Measurements from ENCODE around the gene SMAD6.

The SMAD6 gene

GRCh38 chr15:66718220-66718988 is 16.4 kb downstream of the SMAD6 start:
- TF ChIP-seq CTCF (conservative IDR thresholded peaks at IDR 0.05) (no peak), ZFX (IDR thresholded peaks at IDR 0.05) (no peak)
- no peak overlapping the region for H3K27ac ChIP-seq

- TF ChIP-seq CTCF (conservative IDR thresholded peaks at IDR 0.05) = no peak
- TF ChIP-seq ZFX (IDR thresholded peaks at IDR 0.05) = no peak
- no peak overlapping the region for H3K27ac ChIP-seq
Observed at GRCh38 chr15:66719471-66719870, 17.4 kb downstream of the SMAD6 start.

- H3K27ac ChIP-seq = no peak overlapping the region
- TF ChIP-seq CTCF (conservative IDR thresholded peaks at IDR 0.05) (no peak), ZFX (IDR thresholded peaks at IDR 0.05) (no peak)
Observed at GRCh38 chr15:66720206-66721010, 18.4 kb downstream of the SMAD6 start.

GRCh38 chr15:66721020-66721419 is 19.0 kb downstream of the SMAD6 start:
- no peak for TF ChIP-seq CTCF (conservative IDR thresholded peaks at IDR 0.05)
- H3K27ac ChIP-seq = no peak overlapping the region

- H3K27ac ChIP-seq = no peak overlapping the region
- TF ChIP-seq ZFX (IDR thresholded peaks at IDR 0.05) (no peak), CTCF (conservative IDR thresholded peaks at IDR 0.05) (no peak)
Observed at GRCh38 chr15:66721501-66721937, 19.5 kb downstream of the SMAD6 start.

- TF ChIP-seq ZFX (IDR thresholded peaks at IDR 0.05) (no peak), CTCF (conservative IDR thresholded peaks at IDR 0.05) (no peak)
- no peak overlapping the region for H3K27ac ChIP-seq
Observed at GRCh38 chr15:66721954-66722353, 19.9 kb downstream of the SMAD6 start.
